Measurements from ENCODE around the gene RPL10A.
A peak's percentile ranks its signal among the peaks of the same experiment; 100 is the strongest.

RPL10A gene

GRCh38 chr6:35449287-35449881 lies 18.8 kb upstream of the RPL10A start:
- peak in 1 of 2 donors; percentile 21 for DNase-seq

GRCh38 chr6:35451354-35452182 lies 16.6 kb upstream of the RPL10A start:
- DNase-seq = no peak

DNA sequence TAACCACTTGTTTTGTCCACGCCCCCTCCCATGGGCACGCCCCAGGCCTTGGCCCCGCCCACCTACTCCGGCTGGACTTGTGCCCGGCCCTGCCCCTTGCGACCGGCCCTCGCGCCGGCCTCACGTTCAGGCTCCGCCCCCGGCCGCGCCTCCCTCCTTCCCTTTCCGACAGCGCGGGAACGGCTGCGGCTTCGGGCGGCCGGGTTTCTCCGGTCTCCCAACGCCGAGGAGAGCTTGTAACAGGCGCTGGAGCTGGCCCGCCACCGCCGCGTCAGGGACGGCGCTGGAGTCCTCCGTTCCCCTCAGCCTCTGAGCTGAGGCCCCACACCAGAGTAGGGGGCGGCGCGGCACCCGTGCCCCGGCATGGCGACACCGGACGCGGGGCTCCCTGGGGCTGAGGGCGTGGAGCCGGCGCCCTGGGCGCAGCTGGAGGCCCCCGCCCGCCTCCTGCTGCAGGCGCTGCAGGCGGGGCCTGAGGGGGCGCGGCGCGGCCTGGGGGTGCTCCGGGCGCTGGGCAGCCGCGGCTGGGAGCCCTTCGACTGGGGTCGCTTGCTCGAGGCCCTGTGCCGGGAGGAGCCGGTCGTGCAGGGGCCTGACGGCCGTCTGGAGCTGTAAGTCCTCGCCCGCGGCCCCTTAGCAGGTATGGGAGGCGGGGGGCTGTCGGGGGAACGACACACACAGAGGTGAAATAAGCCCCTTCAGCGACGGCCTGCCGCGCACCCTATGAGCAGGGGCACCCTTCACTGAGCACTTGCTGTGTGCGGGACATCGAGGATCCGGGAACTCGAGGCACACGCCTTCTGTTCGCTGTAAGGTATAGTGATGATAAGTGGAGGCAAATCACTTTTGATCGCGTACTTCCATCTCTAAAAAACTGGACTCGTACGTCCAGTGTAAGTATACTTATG lies 15.8 kb upstream of the RPL10A start, which contains the start of gene FANCE:
FANCE (plus strand) TSS at position 156 of the 908 bp plus-strand sequence; CDS start at position 364, 208 bp downstream.
- DNase-seq = peak; percentile 96 to 97

- DNase-seq = no peak
Observed at GRCh38 chr6:35453236-35453635, 15.0 kb upstream of the RPL10A start.

- DNase-seq = no peak
Observed at GRCh38 chr6:35454391-35455110, 13.7 kb upstream of the RPL10A start.

DNA sequence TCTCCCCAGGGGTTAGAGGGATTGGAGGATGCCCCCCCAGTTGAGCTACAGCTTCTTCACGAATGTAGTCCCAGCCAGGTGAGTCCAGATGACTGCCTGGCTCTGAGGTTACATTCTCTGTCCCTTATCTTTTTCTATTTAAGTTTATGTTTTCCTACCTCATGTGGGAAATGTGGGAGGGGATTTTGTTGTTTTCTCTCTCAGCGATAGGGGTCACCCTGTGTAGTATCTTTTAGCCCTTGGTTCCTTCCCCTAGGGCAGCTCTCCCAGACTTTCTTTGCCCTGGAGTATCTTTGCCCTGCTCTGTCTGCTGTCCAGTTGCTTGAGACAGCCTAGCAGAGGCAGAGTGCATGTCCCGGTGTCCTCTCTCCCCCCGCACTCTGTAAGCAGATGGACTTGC lies 10.3 kb upstream of the RPL10A start:
- no peak for DNase-seq

DNA sequence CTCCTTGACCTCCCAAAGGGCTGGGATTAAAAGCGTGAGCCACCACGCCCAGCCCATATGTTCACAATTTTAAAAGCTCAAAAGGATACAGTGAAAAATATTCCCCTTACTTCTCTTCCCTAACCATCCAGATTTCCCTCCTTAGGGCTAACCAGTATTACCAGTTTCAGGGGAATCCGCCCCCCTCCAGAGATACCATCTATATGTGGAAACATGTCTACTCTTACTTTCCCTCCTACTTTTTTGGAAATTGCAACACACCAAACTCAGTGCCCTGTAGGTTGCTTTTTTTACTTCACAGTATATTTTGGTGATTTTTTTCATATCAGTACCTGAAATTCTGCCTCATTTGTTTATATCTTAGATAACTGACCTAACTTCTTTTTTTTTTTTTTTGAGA lies 6.9 kb upstream of the RPL10A start:
- DNase-seq = no peak

GRCh38 chr6:35463292-35463691 lies 4.9 kb upstream of the RPL10A start:
- DNase-seq = no peak

- no peak for DNase-seq
Observed at GRCh38 chr6:35465646-35466045, 2.6 kb upstream of the RPL10A start.

- DNase-seq = peak in 1 of 2 donors; percentile 27
Observed at GRCh38 chr6:35468980-35469750, 964 bp downstream of the RPL10A start.

GRCh38 chr6:35469751-35470662 lies 1.8 kb downstream of the RPL10A start:
- peak in 1 of 2 donors; percentile 11 for DNase-seq

DNA sequence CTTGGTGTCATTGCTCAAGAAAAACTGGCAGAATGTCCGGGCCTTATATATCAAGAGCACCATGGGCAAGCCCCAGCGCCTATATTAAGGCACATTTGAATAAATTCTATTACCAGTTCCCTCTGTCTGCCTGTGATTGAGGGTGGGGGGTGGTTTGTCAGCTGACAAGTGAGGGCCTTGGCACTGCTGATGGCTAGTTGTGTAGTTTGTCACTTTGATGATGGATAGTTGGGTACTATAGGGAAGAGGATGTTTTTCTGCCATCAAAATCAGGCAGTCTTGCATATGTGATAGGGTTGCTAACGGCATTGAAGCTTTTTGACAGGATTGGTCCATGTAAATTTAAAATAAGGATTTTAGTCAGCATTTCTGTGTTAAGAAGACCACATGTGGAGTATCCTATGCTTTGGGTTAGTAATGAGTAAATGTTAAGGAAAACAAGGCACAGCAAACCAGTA lies 2.5 kb downstream of the RPL10A start:
- DNase-seq = peak in 1 of 2 donors; percentile 8

- DNase-seq = no peak
Observed at GRCh38 chr6:35471836-35472345, 3.7 kb downstream of the RPL10A start.

GRCh38 chr6:35473075-35473849 lies 5.1 kb downstream of the RPL10A start:
- DNase-seq = peak in 1 of 2 donors; percentile 22

GRCh38 chr6:35473850-35474130 lies 5.6 kb downstream of the RPL10A start:
- DNase-seq = peak in 1 of 2 donors; percentile 17

- peak in 1 of 2 donors; percentile 20 for DNase-seq
Observed at GRCh38 chr6:35474131-35474941, 6.1 kb downstream of the RPL10A start.

DNA sequence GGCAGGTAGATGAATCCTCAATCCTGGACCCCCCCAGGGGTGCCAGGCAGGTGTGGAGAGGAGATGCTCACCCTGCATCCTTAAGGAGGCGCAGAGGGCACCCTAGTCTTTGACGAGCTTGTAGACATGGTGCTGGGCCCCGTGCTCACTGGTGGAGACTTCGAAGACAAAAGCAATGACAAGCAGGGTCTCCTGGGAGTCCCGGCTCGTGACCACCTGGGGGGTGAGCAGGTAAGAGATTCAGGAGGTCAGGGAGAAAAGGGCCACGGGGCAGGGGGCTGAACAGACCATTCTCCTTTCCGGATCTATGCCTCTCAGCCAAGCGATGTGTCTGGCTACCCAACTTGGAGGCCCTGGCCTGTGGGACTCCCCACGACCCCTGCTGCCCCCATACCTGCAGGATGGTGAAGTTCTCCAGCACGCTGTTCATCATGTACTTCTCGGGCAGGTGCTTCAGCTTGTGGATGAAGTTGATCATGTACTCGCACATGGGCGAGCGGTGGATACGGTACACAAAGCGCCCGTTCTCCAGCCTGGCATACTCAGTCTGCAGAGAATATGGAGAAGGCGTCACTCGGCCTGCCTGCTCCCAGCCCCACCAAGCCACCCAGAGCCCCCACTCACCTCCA lies 6.9 kb downstream of the RPL10A start:
- peak in 1 of 2 donors; percentile 6 for DNase-seq

- DNase-seq = no peak
Observed at GRCh38 chr6:35475573-35475972, 7.4 kb downstream of the RPL10A start.

All from stimulated activated CD4-positive, alpha-beta T cell treated with anti-CD3 and anti-CD28 coated beads, Interleukin-2, amount 100 ng/mL, for 48 hours (primary cell).